Measurements from ENCODE around the gene WWOX.

- TF ChIP-seq EZH2 (IDR thresholded peaks at IDR 0.05) (no peak), POLR2AphosphoS5 (IDR thresholded peaks at IDR 0.05; ENCODE audit: borderline replicate concordance, low read depth, low read length) (no peak)
Measured at GRCh38 chr16:78218279-78218678, 118.8 kb downstream of the WWOX start.

Measured in SK-N-MC (cell line).